Nephron (organoid): Measurements from ENCODE around the gene SPAG4.

ENCODE experiments used
- H3K27ac Mint-ChIP-seq, 3 experiments: 2 replicates each; pipeline ENCODE4 v1.8.0; 2020; ENCODE audit warnings: mixed read lengths in 3 of 3, mild to moderate bottlenecking in 2 of 3, moderate library complexity in 1 of 3
- H3K27me3 Mint-ChIP-seq: 2 replicates; pipeline ENCODE4 v1.8.0; 2021; ENCODE audit warnings: low read depth, mild to moderate bottlenecking, moderate library complexity, mixed read lengths
- H3K36me3 Mint-ChIP-seq: 2 replicates; pipeline ENCODE4 v1.8.0; 2020; ENCODE audit warnings: low read depth, mixed read lengths
- H3K4me1 Mint-ChIP-seq: 2 replicates; pipeline ENCODE4 v1.8.0; 2020; ENCODE audit warnings: mixed read lengths
- H3K4me3 Mint-ChIP-seq, 3 experiments: 2 replicates each; pipeline ENCODE4 v1.8.0; 2020; ENCODE audit warnings: mild to moderate bottlenecking in 3 of 3, mixed read lengths in 3 of 3, moderate library complexity in 2 of 3
- H3K9me3 Mint-ChIP-seq: 2 replicates; pipeline ENCODE4 v1.8.0; 2020; ENCODE audit warnings: mixed read lengths
- TF ChIP-seq, protein P1 (sequence below), 3 experiments: fragments of 200-600 bp; sonication (generic); IDR thresholded peaks; one replicate each; pipeline ENCODE4 v1.5.0; 2021; ENCODE audit warnings: antibody characterized with exemption in 3 of 3; ENCODE audit not compliant: unreplicated experiment in 3 of 3

Gene SPAG4

DNA sequence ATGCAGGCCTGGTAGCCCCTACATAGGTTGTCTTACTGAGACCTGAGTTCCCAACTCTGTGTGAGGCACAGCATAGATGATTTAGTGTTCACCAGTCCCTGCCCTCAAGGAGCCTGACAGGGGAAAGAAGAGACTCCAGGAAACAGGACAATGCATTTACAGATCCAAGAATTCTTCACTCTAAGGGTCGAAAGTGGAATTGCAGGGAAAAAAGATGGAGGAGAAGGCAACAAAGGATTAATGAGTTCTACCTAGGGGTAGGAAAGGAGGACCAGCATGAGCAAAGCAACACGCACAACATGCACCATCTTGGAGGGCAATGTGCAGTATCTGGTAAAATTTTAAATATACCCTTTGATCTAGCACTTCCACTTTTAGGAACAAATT lies 5.9 kb downstream of the SPAG4 start:
- Mint-ChIP-seq H3K27ac (no peak overlapping the region), H3K9me3 (no peaks in the 10 kb centered on the region), H3K36me3 (peaks cover 18% of the 10 kb centered on the region), H3K4me1 (peaks cover 18% of the 10 kb centered on the region), H3K27me3 (peaks cover 34% of the 10 kb centered on the region), H3K4me3 (no peak overlapping the region)
- TF ChIP-seq, protein P1, sequence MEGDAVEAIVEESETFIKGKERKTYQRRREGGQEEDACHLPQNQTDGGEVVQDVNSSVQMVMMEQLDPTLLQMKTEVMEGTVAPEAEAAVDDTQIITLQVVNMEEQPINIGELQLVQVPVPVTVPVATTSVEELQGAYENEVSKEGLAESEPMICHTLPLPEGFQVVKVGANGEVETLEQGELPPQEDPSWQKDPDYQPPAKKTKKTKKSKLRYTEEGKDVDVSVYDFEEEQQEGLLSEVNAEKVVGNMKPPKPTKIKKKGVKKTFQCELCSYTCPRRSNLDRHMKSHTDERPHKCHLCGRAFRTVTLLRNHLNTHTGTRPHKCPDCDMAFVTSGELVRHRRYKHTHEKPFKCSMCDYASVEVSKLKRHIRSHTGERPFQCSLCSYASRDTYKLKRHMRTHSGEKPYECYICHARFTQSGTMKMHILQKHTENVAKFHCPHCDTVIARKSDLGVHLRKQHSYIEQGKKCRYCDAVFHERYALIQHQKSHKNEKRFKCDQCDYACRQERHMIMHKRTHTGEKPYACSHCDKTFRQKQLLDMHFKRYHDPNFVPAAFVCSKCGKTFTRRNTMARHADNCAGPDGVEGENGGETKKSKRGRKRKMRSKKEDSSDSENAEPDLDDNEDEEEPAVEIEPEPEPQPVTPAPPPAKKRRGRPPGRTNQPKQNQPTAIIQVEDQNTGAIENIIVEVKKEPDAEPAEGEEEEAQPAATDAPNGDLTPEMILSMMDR (IDR thresholded peaks at IDR 0.05; ENCODE audit: unreplicated experiment in 3 of 3): no peak

DNA sequence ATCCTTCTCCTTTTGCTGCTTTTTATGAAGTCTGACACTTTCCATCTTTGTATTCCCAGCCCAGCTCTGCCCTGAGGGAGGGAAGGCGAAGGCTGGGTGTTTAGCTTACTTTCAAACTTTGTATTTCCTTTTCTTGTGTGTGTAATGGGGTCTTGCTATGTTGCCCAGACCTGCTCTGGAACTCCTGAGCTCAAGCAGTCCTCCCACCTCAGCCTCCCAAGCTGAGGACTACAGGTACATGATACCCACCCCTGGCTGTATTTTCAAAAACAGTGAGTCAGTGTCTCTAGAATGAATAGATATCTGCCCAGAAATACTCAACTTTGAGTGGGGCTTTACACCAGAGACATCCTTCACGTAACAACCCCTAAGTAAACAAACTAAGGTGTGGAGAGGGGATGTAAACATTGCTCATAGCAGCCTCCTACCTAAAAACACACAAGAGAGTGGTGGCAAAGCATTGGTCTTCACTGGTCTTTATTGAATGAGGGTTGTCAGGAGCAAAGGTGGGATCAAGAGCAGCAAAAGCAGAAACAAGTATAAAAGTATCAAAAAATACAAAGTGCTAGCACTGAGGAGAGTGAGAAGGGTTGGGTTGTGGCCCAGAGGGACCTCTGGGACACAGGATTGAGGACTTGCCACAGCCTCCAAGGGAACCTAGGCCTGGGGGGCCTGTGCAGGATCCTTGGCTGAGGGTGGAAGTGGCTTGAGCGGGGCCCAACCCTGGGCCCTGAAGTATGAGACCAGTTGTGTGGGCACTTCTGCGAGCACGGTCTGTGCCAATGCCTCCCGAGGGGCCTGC lies 10.2 kb downstream of the SPAG4 start:
- peaks cover 49% of the 10 kb centered on the region for H3K36me3 Mint-ChIP-seq
- H3K9me3 Mint-ChIP-seq: no peaks in the 10 kb centered on the region
- H3K27me3 Mint-ChIP-seq: peaks cover 3% of the 10 kb centered on the region
- H3K4me1 Mint-ChIP-seq: no peaks in the 10 kb centered on the region
- TF ChIP-seq, protein P1 (IDR thresholded peaks at IDR 0.05; ENCODE audit: unreplicated experiment in 3 of 3): no peak
- no peak overlapping the region for H3K27ac Mint-ChIP-seq
- no peak overlapping the region for H3K4me3 Mint-ChIP-seq

DNA sequence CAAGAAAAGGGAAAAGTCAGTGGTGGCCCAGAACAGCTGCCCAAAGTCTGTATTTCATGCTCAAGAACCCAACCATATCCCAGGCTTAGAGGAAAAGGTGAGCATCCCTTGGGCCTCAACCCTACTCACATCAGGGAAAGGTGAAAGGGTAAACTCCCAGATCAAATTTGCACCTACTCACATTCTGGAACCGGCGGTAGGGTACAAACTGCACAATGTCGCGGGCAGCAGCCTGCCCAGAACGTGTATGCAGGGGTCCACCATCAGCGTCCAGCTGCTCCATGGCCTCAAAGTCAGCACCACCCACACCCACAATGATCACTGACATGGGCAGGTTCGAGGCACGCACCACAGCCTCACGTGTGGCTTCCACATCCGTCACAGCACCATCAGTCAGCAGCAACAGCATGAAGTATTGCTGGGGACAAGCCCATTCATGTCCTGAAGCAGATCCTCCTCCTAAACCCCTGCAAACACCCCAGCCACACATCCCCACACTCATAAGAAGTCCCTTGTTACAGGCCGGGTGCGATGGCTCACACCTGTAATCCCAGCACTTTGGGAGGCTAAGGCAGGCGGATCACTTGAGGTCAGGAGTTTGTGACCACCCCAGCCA lies 10.9 kb downstream of the SPAG4 start:
- Mint-ChIP-seq H3K4me3 (no peak overlapping the region), H3K27me3 (peaks cover 3% of the 10 kb centered on the region), H3K27ac (no peak overlapping the region), H3K36me3 (peaks cover 53% of the 10 kb centered on the region), H3K4me1 (no peaks in the 10 kb centered on the region), H3K9me3 (no peaks in the 10 kb centered on the region)
- TF ChIP-seq, protein P1 (IDR thresholded peaks at IDR 0.05; ENCODE audit: unreplicated experiment in 3 of 3): no peak

DNA sequence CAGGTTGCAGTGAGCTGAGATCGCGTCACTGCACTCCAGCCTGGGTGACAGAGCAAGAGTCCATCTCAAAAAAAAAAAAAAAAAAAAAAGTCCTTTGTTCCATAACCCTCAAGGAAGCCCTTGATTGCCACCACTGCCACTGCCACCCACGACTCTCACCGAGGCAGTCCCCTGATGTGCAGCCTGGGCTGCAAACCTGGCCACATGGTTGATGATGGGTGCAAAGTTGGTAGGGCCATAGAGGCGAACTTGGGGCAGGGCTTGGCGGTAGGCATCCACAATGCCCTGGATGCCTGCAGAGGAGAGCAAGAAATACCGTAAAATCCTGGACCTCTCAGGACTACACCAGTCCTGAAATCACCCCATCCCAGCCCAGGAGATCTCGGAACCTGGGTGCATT lies 11.5 kb downstream of the SPAG4 start:
- Mint-ChIP-seq H3K4me3 (no peak overlapping the region), H3K27me3 (peaks cover 1% of the 10 kb centered on the region), H3K9me3 (no peaks in the 10 kb centered on the region), H3K36me3 (peaks cover 52% of the 10 kb centered on the region), H3K4me1 (no peaks in the 10 kb centered on the region), H3K27ac (no peak overlapping the region)
- TF ChIP-seq, protein P1 (IDR thresholded peaks at IDR 0.05; ENCODE audit: unreplicated experiment in 3 of 3): no peak

DNA sequence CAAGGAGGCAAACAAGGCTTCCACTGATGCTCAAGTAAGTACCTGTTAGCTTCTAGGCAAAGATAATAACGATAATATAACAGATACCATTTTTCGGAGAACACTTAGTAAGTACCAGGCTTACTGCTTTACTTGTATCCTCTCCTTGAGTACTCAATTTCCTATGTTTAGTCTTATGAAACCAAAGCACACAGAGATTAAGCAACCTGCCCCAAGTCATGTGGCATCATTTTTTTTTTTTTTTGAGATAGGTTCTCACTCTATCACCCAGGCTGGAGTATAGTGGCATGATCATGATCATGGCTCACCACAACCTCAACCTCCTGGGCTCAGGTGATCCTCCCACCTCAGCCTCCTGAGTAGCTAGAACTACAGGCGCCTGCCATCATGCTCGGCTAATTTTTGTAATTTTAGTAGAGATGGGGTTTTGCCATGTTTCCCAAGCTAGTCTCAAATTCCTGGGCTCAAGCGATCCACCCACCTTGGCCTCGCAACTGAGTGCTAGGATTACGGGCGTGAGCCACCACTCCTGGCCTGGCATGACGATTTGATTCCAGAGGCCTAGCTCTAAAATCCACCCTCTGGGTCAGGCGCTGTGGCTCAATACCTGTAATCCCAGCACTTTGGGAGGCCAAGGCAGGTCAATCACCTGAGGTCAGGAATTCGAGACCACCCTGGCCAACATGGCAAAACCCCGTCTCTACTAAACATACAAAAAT lies 14.0 kb downstream of the SPAG4 start:
- peaks cover 55% of the 10 kb centered on the region for H3K36me3 Mint-ChIP-seq
- H3K9me3 Mint-ChIP-seq: no peaks in the 10 kb centered on the region
- H3K4me3 Mint-ChIP-seq: no peak overlapping the region
- no peaks in the 10 kb centered on the region for H3K27me3 Mint-ChIP-seq
- no peak overlapping the region for H3K27ac Mint-ChIP-seq
- no peaks in the 10 kb centered on the region for H3K4me1 Mint-ChIP-seq
- TF ChIP-seq, protein P1 (IDR thresholded peaks at IDR 0.05; ENCODE audit: unreplicated experiment in 3 of 3): no peak
